H1 (cell line): ENCODE measurements around the gene RAP1GAP. TPM values are rescaled to one million over a fixed set of nuclear protein-coding genes. Genes with fewer than 3 reads are reported as not detected.

Experiments
- CTCF ChIA-PET: fragments of 300-600 bp; sonication (Branson Sonifier 250); formaldehyde crosslinking; loops from one replicate; lab custom pipeline; 2021; ENCODE audit not compliant: partially characterized antibody; lab: Charles Lee
- POLR2A ChIA-PET: fragments of 300-600 bp; sonication (Branson Sonifier 250); formaldehyde crosslinking; loops from one replicate; lab custom pipeline; 2021; ENCODE audit warnings: inconsistent platforms; ENCODE audit not compliant: partially characterized antibody; lab: Charles Lee
- DNase-seq, 2 experiments: peaks; one replicate each; pipeline versions ENCODE4 v3.0.0 to v3.0.0-alpha.2; 2010 to 2022; ENCODE audit warnings: low spot score in 2 of 2, low read depth in 1 of 2, mixed read lengths in 1 of 2
- FAIRE-seq: peaks from 2 replicates; lab custom pipeline; 2011; peaks lifted over from hg19 to GRCh38; lab: Jason Lieb, UNC
- H2AFZ ChIP-seq: 2 replicates; pipeline ENCODE4 v1.8.1; 2012; ENCODE audit warnings: low read length, inconsistent platforms
- H2AK5ac ChIP-seq: 2 replicates; pipeline ENCODE4 v1.6.1; 2013; ENCODE audit warnings: low read depth, low read length
- H2BK120ac ChIP-seq: replicated peaks from 2 replicates; pipeline ENCODE3; 2013; ENCODE audit warnings: low read depth, low read length, inconsistent platforms
- H2BK12ac ChIP-seq: 2 replicates; pipeline ENCODE4 v1.6.1; 2013; ENCODE audit warnings: low read depth, low read length
- H2BK15ac ChIP-seq: 2 replicates; pipeline ENCODE4 v1.6.1; 2013; ENCODE audit warnings: low read length
- H2BK20ac ChIP-seq: 2 replicates; pipeline ENCODE4 v1.6.1; 2013; ENCODE audit warnings: low read length
- H2BK5ac ChIP-seq: 2 replicates; pipeline ENCODE4 v1.6.1; 2013; ENCODE audit warnings: low read depth, low read length
- H3K14ac ChIP-seq: 2 replicates; pipeline ENCODE4 v1.6.1; 2013; ENCODE audit warnings: inconsistent platforms; ENCODE audit not compliant: insufficient read length
- H3K18ac ChIP-seq: 2 replicates; pipeline ENCODE4 v1.6.1; 2013; ENCODE audit warnings: low read length; ENCODE audit errors: extremely low read depth
- H3K23ac ChIP-seq: 2 replicates; pipeline ENCODE4 v1.6.1; 2013; ENCODE audit warnings: inconsistent platforms; ENCODE audit not compliant: insufficient read length
- H3K23me2 ChIP-seq: 2 replicates; pipeline ENCODE4 v1.6.1; 2013; ENCODE audit warnings: low read depth, low read length
- H3K27ac ChIP-seq: 2 replicates; pipeline ENCODE4 v1.6.1; 2011; ENCODE audit warnings: low read depth, low read length, inconsistent platforms
- H3K27me3 ChIP-seq, 4 experiments: replicated peaks in 1 of 4; 1 replicate in 1 of 4; 2 replicates in 3 of 4; pipeline versions ENCODE4 v1.6.1 to v1.8.1; 2011 to 2013; ENCODE audit warnings: low read length in 3 of 4, mild to moderate bottlenecking in 3 of 4, inconsistent platforms in 2 of 4, mixed read lengths in 2 of 4, moderate library complexity in 1 of 4; ENCODE audit not compliant: control insufficient read depth in 3 of 4, insufficient read depth in 3 of 4; ENCODE audit errors: extremely low read depth in 1 of 4
- H3K36me3 ChIP-seq, 4 experiments: 2 replicates each; pipeline versions ENCODE4 v1.6.1 to v1.8.1; 2011 to 2013; ENCODE audit warnings: mild to moderate bottlenecking in 4 of 4, low read length in 3 of 4, moderate library complexity in 2 of 4, control low read depth in 1 of 4, inconsistent platforms in 1 of 4; ENCODE audit not compliant: insufficient read depth in 4 of 4, control insufficient read depth in 2 of 4
- H3K4ac ChIP-seq: replicated peaks from 2 replicates; pipeline ENCODE3; 2013; ENCODE audit warnings: low read length, low read depth, mixed read lengths, inconsistent platforms; ENCODE audit not compliant: insufficient read length
- H3K4me1 ChIP-seq, 4 experiments: replicated peaks in 1 of 4; 1 replicate in 1 of 4; 2 replicates in 3 of 4; pipeline versions ENCODE4 v1.6.1 to v1.8.1; 2011 to 2013; ENCODE audit warnings: low read length in 3 of 4, inconsistent platforms in 2 of 4, mixed read lengths in 1 of 4; ENCODE audit not compliant: insufficient read depth in 4 of 4, control insufficient read depth in 3 of 4
- H3K4me2 ChIP-seq, 2 experiments: 2 replicates each; pipeline versions ENCODE4 v1.6.1 to v1.8.1; 2011 to 2013; ENCODE audit warnings: low read depth in 2 of 2, low read length in 2 of 2, control low read depth in 1 of 2, inconsistent platforms in 1 of 2, mild to moderate bottlenecking in 1 of 2; ENCODE audit not compliant: insufficient read depth in 1 of 2
- H3K4me3 ChIP-seq, 4 experiments: fragments of 200-600, 300-600 bp in 1 of 4; sonication (generic), shearing (Covaris generic), sonication (Bioruptor Twin) in 1 of 4; 2 replicates each; pipeline versions ENCODE4 v1.5.1 to v1.8.1; 2011 to 2016; ENCODE audit warnings: low read length in 4 of 4, low read depth in 3 of 4, control low read depth in 2 of 4, inconsistent platforms in 2 of 4, mild to moderate bottlenecking in 2 of 4, mixed read lengths in 1 of 4, moderate library complexity in 1 of 4; ENCODE audit not compliant: insufficient read depth in 2 of 4; ENCODE audit errors: extremely low read depth in 1 of 4
- H3K56ac ChIP-seq: replicated peaks from 2 replicates; pipeline ENCODE3; 2013; ENCODE audit warnings: low read depth, mild to moderate bottlenecking, mixed read lengths, low read length, inconsistent platforms; ENCODE audit not compliant: insufficient read length
- H3K79me1 ChIP-seq: 2 replicates; pipeline ENCODE4 v1.6.1; 2013; ENCODE audit warnings: low read depth, low read length, control low read depth
- H3K79me2 ChIP-seq, 2 experiments: 2 replicates each; pipeline versions ENCODE4 v1.6.1 to v1.8.1; 2012 to 2013; ENCODE audit warnings: low read length in 2 of 2, mild to moderate bottlenecking in 2 of 2, inconsistent platforms in 1 of 2; ENCODE audit not compliant: insufficient read depth in 2 of 2, control insufficient read depth in 1 of 2
- H3K9ac ChIP-seq, 4 experiments: replicated peaks in 1 of 4; 1 replicate in 1 of 4; 2 replicates in 3 of 4; pipeline versions ENCODE4 v1.6.1 to v1.8.1; 2011 to 2013; ENCODE audit warnings: low read depth in 3 of 4, low read length in 3 of 4, control low read depth in 2 of 4, mild to moderate bottlenecking in 2 of 4, moderate library complexity in 2 of 4, inconsistent platforms in 1 of 4; ENCODE audit errors: extremely low read depth in 1 of 4
- H3K9me3 ChIP-seq, 2 experiments: 2 replicates each; pipeline versions ENCODE4 v1.6.1 to v1.8.1; 2012 to 2013; ENCODE audit warnings: mild to moderate bottlenecking in 2 of 2, moderate library complexity in 2 of 2, control low read depth in 1 of 2, inconsistent platforms in 1 of 2, low read depth in 1 of 2, low read length in 1 of 2, mixed read lengths in 1 of 2; ENCODE audit not compliant: insufficient read depth in 2 of 2
- H4K20me1 ChIP-seq, 2 experiments: replicated peaks in 1 of 2; 2 replicates each; pipeline versions ENCODE3 to v1.8.1; 2011 to 2013; ENCODE audit warnings: inconsistent platforms in 2 of 2, low read length in 2 of 2, mild to moderate bottlenecking in 1 of 2; ENCODE audit not compliant: insufficient read depth in 2 of 2, control insufficient read depth in 1 of 2
- H4K5ac ChIP-seq: 2 replicates; pipeline ENCODE4 v1.6.1; 2013; ENCODE audit warnings: low read length, low read depth, mixed read lengths, inconsistent platforms; ENCODE audit not compliant: insufficient read length
- H4K8ac ChIP-seq: 2 replicates; pipeline ENCODE4 v1.8.0; 2013; ENCODE audit warnings: mild to moderate bottlenecking, moderate library complexity, low read length, inconsistent platforms; ENCODE audit not compliant: insufficient read depth; ENCODE audit errors: extremely low read depth
- H4K91ac ChIP-seq: replicated peaks from 2 replicates; pipeline ENCODE3; 2013; ENCODE audit warnings: low read length, mixed read lengths, inconsistent platforms; ENCODE audit not compliant: insufficient read length
- CTBP2 ChIP-seq: IDR thresholded peaks from 2 replicates; pipeline ENCODE4 v1.7.0; 2011; ENCODE audit warnings: borderline replicate concordance, mild to moderate bottlenecking, moderate library complexity, mixed read lengths, low read length; ENCODE audit not compliant: insufficient read depth, insufficient read length
- EGR1 ChIP-seq: IDR thresholded peaks from 2 replicates; pipeline ENCODE4 v1.6.1; 2011; ENCODE audit warnings: low read depth, low read length, borderline replicate concordance
- GABPA ChIP-seq: IDR thresholded peaks from 2 replicates; pipeline ENCODE4 v1.6.1; 2011; ENCODE audit warnings: mild to moderate bottlenecking, low read length, moderate library complexity, borderline replicate concordance; ENCODE audit not compliant: insufficient read depth
- HDAC6 ChIP-seq: IDR thresholded peaks from one replicate; pipeline ENCODE4 v1.7.1; 2012; ENCODE audit warnings: low read depth, mild to moderate bottlenecking, inconsistent platforms, low read length, moderate library complexity
- KDM5A ChIP-seq: fragments of 200-600 bp; IDR thresholded peaks from 2 replicates; pipeline ENCODE4 v1.7.1; 2012; ENCODE audit warnings: mild to moderate bottlenecking, low read length, inconsistent platforms, mixed read lengths
- MAFK ChIP-seq: IDR thresholded peaks from 2 replicates; pipeline ENCODE4 v1.6.1; 2012; ENCODE audit warnings: low read depth, mild to moderate bottlenecking, improper control_type of control experiment, low read length
- RAD21 ChIP-seq, 2 experiments: IDR thresholded peaks in 1 of 2; conservative IDR thresholded peaks in 1 of 2; 2 replicates each; pipeline ENCODE4 v1.6.1; 2011; ENCODE audit warnings: low read depth in 2 of 2, low read length in 2 of 2, improper control_type of control experiment in 1 of 2, inconsistent platforms in 1 of 2, mild to moderate bottlenecking in 1 of 2, moderate library complexity in 1 of 2
- RXRA ChIP-seq: IDR thresholded peaks from 2 replicates; pipeline ENCODE4 v1.6.1; 2011; ENCODE audit warnings: low read depth, mild to moderate bottlenecking, low read length, moderate library complexity; ENCODE audit not compliant: insufficient read depth
- WGBS, 2 experiments: shearing (Covaris generic) in 1 of 2; methylation state at CpG; one replicate each; pipeline versions ENCODE4 v1.1.6 to v1.1.7; 2013 to 2015; ENCODE audit warnings: low lambda C conversion rate in 2 of 2, mixed read lengths in 2 of 2, inconsistent platforms in 1 of 2, low coverage in 1 of 2, missing lambda C conversion rate in 1 of 2; ENCODE audit not compliant: insufficient replicate concordance in 2 of 2, insufficient coverage in 1 of 2, insufficient read length in 1 of 2; ENCODE audit errors: extremely low coverage in 1 of 2, missing lambda C conversion rate in 1 of 2; 5-methylcytosine and 5-hydroxymethylcytosine counted together
- polyA plus RNA-seq, 7 experiments: library from polyadenylated mRNA; depleted of rRNA in 3 of 7; stranded (reverse) in 5 of 7; unstranded in 2 of 7; fragments of >200 nt in 5 of 7; fragments of 200-250 nt in 2 of 7; gene quantifications; 1 replicate in 5 of 7; 2 replicates in 1 of 7; 4 replicates in 1 of 7; pipeline versions ENCODE4 v1.2.1 to v1.2.3, GENCODE V29; 2011 to 2013; ENCODE audit warnings: missing spikeins in 2 of 7, mixed read lengths in 2 of 7
- total RNA-seq: library from RNA; stranded (reverse); fragmentation: NEBNext Ultra II Directional; extraction: Animal tissue kit (Norgen Biotek cat#: 25700); gene quantifications from 2 replicates; pipeline ENCODE4 v1.2.1, GENCODE V29; 2021

The RAP1GAP gene
- total and polyA plus RNA-seq, 2 of the 8 experiments (the other 6 are each of a cell fraction or from before 2014, with no cell fraction given): 8.4 TPM

- H3K56ac ChIP-seq: no peak overlapping the region
- H3K36me3 ChIP-seq: peaks cover 2 to 17% (median 3%) of the 10 kb centered on the region in 4 experiments; a peak in 5 of 8 replicates
- no peak overlapping the region for H2BK20ac ChIP-seq
- no peaks in the 10 kb centered on the region for H3K79me1 ChIP-seq
- H3K4me3 ChIP-seq: no peak overlapping the region
- H2BK12ac ChIP-seq: no peak overlapping the region
- no peaks in the 10 kb centered on the region; a peak in 3 of 7 replicates for H3K4me1 ChIP-seq
- no peak overlapping the region for H2AK5ac ChIP-seq
- H2BK5ac ChIP-seq: no peak overlapping the region
- H3K4me2 ChIP-seq: no peak overlapping the region
- POLR2A ChIA-PET: no interaction called here
- H3K79me2 ChIP-seq: no peaks in the 10 kb centered on the region
- no peak for FAIRE-seq
- no peak overlapping the region for H2BK15ac ChIP-seq
- no peak overlapping the region for H4K91ac ChIP-seq
- no peak overlapping the region for H3K27ac ChIP-seq
- no peak overlapping the region for H3K23ac ChIP-seq
- no peak for DNase-seq
- H4K5ac ChIP-seq: no peak overlapping the region
- no peaks in the 10 kb centered on the region; the same call in 1 of the 2 replicates for H3K23me2 ChIP-seq
- H3K9me3 ChIP-seq: no peaks in the 10 kb centered on the region
- TF ChIP-seq MAFK (no peak), RAD21 (IDR thresholded peaks at IDR 0.05 in 1 of 2, conservative IDR thresholded peaks at IDR 0.05 in 1 of 2; ENCODE audit: low read depth in 2 of 2, low read length in 2 of 2) (no peak), RXRA (no peak), KDM5A (no peak), CTBP2 (no peak), EGR1 (no peak), GABPA (no peak), HDAC6 (no peak)
- no peak overlapping the region for H2AFZ ChIP-seq
- CTCF ChIA-PET: interaction anchor here (0.6 to 2.0 kb wide), 8 partner anchors 10 to 366 kb away, joined by 3 to 7 read pairs (median 4); no protein-coding TSS in a partner anchor
- no peaks in the 10 kb centered on the region for H3K27me3 ChIP-seq
- no peak overlapping the region for H3K14ac ChIP-seq
- no peak overlapping the region for H3K18ac ChIP-seq
- peaks cover 2 to 10% of the 10 kb centered on the region in 2 experiments for H4K20me1 ChIP-seq
- H3K4ac ChIP-seq: no peak overlapping the region
- WGBS, 2 experiments: 93% methylated on average over 15 of the region's 15 CpGs; no CpG with 5 or more reads in 1 of the 2 experiments
- H4K8ac ChIP-seq: no peak overlapping the region
- no peak overlapping the region for H2BK120ac ChIP-seq
- no peak overlapping the region for H3K9ac ChIP-seq
These were observed 101.0 kb downstream of the RAP1GAP start for GRCh38 chr1:21568006-21568746.
